Measurements from ENCODE around the gene ST8SIA6. TPM values are rescaled to one million over a fixed set of nuclear protein-coding genes. Genes with fewer than 3 reads are reported as not detected.

The ST8SIA6 gene
- total RNA-seq, 2 donors from 2014 or later = not detected

GRCh38 chr10:17425584-17426262 lies 28.7 kb downstream of the ST8SIA6 start:
- no peak overlapping the region for H3K4me3 ChIP-seq
- WGBS, 2 donors = 58 to 63% methylated on average over 6 of the region's 6 CpGs
- no peaks in the 10 kb centered on the region for H3K4me1 ChIP-seq
- no peak for TF ChIP-seq CTCF (IDR thresholded peaks at IDR 0.05)
- no peak for TF ChIP-seq POLR2A (IDR thresholded peaks at IDR 0.05)
- intact Hi-C loops (cut with DNase I) = loop anchor here (5.0 to 10.0 kb wide), 2 partner anchors 128 to 591 kb away; no protein-coding TSS in a partner anchor
- H3K27ac ChIP-seq = no peak overlapping the region
- ATAC-seq (no peak), DNase-seq (no peak)
- H3K27me3 ChIP-seq = no peaks in the 10 kb centered on the region
- no peaks in the 10 kb centered on the region for H3K9me3 ChIP-seq
- H3K36me3 ChIP-seq (replicated peaks in 1 of 2; ENCODE audit: insufficient read depth in 1 of 2, low read depth in 2 of 2) = no peaks in the 10 kb centered on the region

- Histone ChIP-seq H3K27me3 (no peaks in the 10 kb centered on the region), H3K4me3 (no peak overlapping the region), H3K36me3 (replicated peaks in 1 of 2; ENCODE audit: insufficient read depth in 1 of 2, low read depth in 2 of 2) (no peaks in the 10 kb centered on the region), H3K4me1 (no peaks in the 10 kb centered on the region), H3K9me3 (no peaks in the 10 kb centered on the region), H3K27ac (no peak overlapping the region)
- no peak for TF ChIP-seq CTCF (IDR thresholded peaks at IDR 0.05)
- TF ChIP-seq POLR2A (IDR thresholded peaks at IDR 0.05) = no peak
- ATAC-seq = no peak
- DNase-seq = no peak
- WGBS, 2 donors = 47 to 55% methylated on average over 2 of the region's 2 CpGs
- intact Hi-C loops (cut with DNase I) = loop anchor here (10.0 kb wide), 1 partner anchor 589 kb away; no protein-coding TSS in a partner anchor
Measured at GRCh38 chr10:17423632-17424186, 30.7 kb downstream of the ST8SIA6 start.

- Histone ChIP-seq H3K4me1 (no peaks in the 10 kb centered on the region), H3K27ac (no peak overlapping the region), H3K4me3 (no peak overlapping the region), H3K9me3 (no peaks in the 10 kb centered on the region), H3K36me3 (replicated peaks in 1 of 2; ENCODE audit: insufficient read depth in 1 of 2, low read depth in 2 of 2) (no peaks in the 10 kb centered on the region), H3K27me3 (no peaks in the 10 kb centered on the region)
- no peak for DNase-seq
- no peak for ATAC-seq
- 73 to 78% methylated on average over 5 of the region's 5 CpGs for WGBS, 2 donors
- intact Hi-C loops (cut with DNase I) = loop anchor here (10.0 kb wide), 1 partner anchor 588 kb away; no protein-coding TSS in a partner anchor
- TF ChIP-seq POLR2A (IDR thresholded peaks at IDR 0.05) (no peak), CTCF (IDR thresholded peaks at IDR 0.05) (no peak)
Measured at GRCh38 chr10:17422931-17423330, 31.5 kb downstream of the ST8SIA6 start.

- Histone ChIP-seq H3K27me3 (no peaks in the 10 kb centered on the region), H3K36me3 (replicated peaks in 1 of 2; ENCODE audit: insufficient read depth in 1 of 2, low read depth in 2 of 2) (no peaks in the 10 kb centered on the region), H3K27ac (no peak overlapping the region), H3K4me3 (no peak overlapping the region), H3K9me3 (no peaks in the 10 kb centered on the region), H3K4me1 (no peaks in the 10 kb centered on the region)
- 40 to 50% methylated on average over 2 of the region's 2 CpGs for WGBS, 2 donors
- TF ChIP-seq CTCF (IDR thresholded peaks at IDR 0.05) (no peak), POLR2A (IDR thresholded peaks at IDR 0.05) (no peak)
- DNase-seq (peak in 2 of 4 donors; percentile 3 to 33), ATAC-seq (no peak)
- intact Hi-C loops (cut with DNase I) = no loop called here
Measured at GRCh38 chr10:17418249-17418648, 36.1 kb downstream of the ST8SIA6 start.
